Measurements from ENCODE around the gene ATP2A1. TPM values are rescaled to one million over a fixed set of nuclear protein-coding genes. Genes with fewer than 3 reads are reported as not detected.

The ATP2A1 gene
- total and polyA plus RNA-seq, 2 experiments from 2014 or later, result 0.73 to 4.0 TPM

- Histone ChIP-seq H2AFZ (peak overlapping the region; percentile 83; the same call in 1 of the 2 replicates), H3K9me2 (ENCODE audit: insufficient read depth) (no peaks in the 10 kb centered on the region), H3K4me1 (ENCODE audit: insufficient read depth) (peaks cover 21% of the 10 kb centered on the region), H3K4me2 (peak overlapping the region; percentile 66), H3K79me2 (replicated peaks; ENCODE audit: insufficient read depth) (no peaks in the 10 kb centered on the region), H3K36me3 (ENCODE audit: insufficient read depth) (no peaks in the 10 kb centered on the region), H3F3A (replicated peaks; ENCODE audit: low read depth) (peaks cover 10% of the 10 kb centered on the region), H3K27me3 (ENCODE audit: insufficient read depth) (peaks cover 22% of the 10 kb centered on the region; the same call in 1 of the 2 replicates), H4K20me1 (replicated peaks; ENCODE audit: insufficient read depth) (no peaks in the 10 kb centered on the region; the same call in 1 of the 2 replicates), H3K4me3 (no peak overlapping the region; the same call in 1 of the 2 replicates), H3K27ac (ENCODE audit: low read depth) (no peak overlapping the region)
- H3K27me3 Mint-ChIP-seq (ENCODE audit: insufficient read depth, low read depth, poor library complexity), result peaks cover 23% of the 10 kb centered on the region
- DNase-seq (ENCODE audit: low spot score) (peak; percentile 39), ATAC-seq (no peak)
- H3K36me3 Mint-ChIP-seq (ENCODE audit: low read depth), result peaks cover 4% of the 10 kb centered on the region; the same call in 1 of the 3 replicates
- H3K27ac Mint-ChIP-seq, result no peak overlapping the region; the same call in 1 of the 2 replicates
- TF ChIP-seq JUNB (IDR thresholded peaks at IDR 0.05; ENCODE audit: unreplicated experiment), result no peak
- no peak for TF ChIP-seq ZNF462 (CRISPR knock-in tag; IDR thresholded peaks at IDR 0.05)
- no peak for TF ChIP-seq EZH2phosphoT487 (IDR thresholded peaks at IDR 0.05; ENCODE audit: unreplicated experiment)
- peaks cover 39% of the 10 kb centered on the region for H3K4me1 Mint-ChIP-seq
- no peaks in the 10 kb centered on the region; the same call in 1 of the 3 replicates for H3K9me3 Mint-ChIP-seq
- peak overlapping the region; percentile 34 for H3K4me3 Mint-ChIP-seq
These were observed 5.1 kb downstream of the ATP2A1 start for GRCh38 chr16:28883221-28883996.

GRCh38 chr16:28884045-28884444, 5.8 kb downstream of the ATP2A1 start:
- peaks cover 4% of the 10 kb centered on the region; the same call in 1 of the 3 replicates for H3K36me3 Mint-ChIP-seq (ENCODE audit: low read depth)
- no peak overlapping the region; the same call in 1 of the 2 replicates for H2AFZ ChIP-seq
- no peak overlapping the region; the same call in 1 of the 2 replicates for H3K27ac Mint-ChIP-seq
- no peak for TF ChIP-seq ZNF114 (CRISPR knock-in tag; IDR thresholded peaks at IDR 0.05)
- H3K4me3 ChIP-seq, result no peak overlapping the region
- H3K27me3 Mint-ChIP-seq (ENCODE audit: insufficient read depth, low read depth, poor library complexity), result peaks cover 23% of the 10 kb centered on the region
- no peaks in the 10 kb centered on the region for H3K79me2 ChIP-seq (replicated peaks; ENCODE audit: insufficient read depth)
- peaks cover 16% of the 10 kb centered on the region for H3K4me1 ChIP-seq (ENCODE audit: insufficient read depth)
- H3K4me1 Mint-ChIP-seq, result peaks cover 33% of the 10 kb centered on the region
- H3K9me2 ChIP-seq (ENCODE audit: insufficient read depth), result no peaks in the 10 kb centered on the region
- H3K27ac ChIP-seq (ENCODE audit: low read depth), result no peak overlapping the region
- no peaks in the 10 kb centered on the region for H3K36me3 ChIP-seq (ENCODE audit: insufficient read depth)
- H3K27me3 ChIP-seq (ENCODE audit: insufficient read depth), result peaks cover 18% of the 10 kb centered on the region; the same call in 1 of the 2 replicates
- peak overlapping the region; percentile 66; the same call in 1 of the 2 replicates for H3K4me2 ChIP-seq
- no peaks in the 10 kb centered on the region for H4K20me1 ChIP-seq (replicated peaks; ENCODE audit: insufficient read depth)
- no peak for DNase-seq (ENCODE audit: low spot score)
- H3F3A ChIP-seq (replicated peaks; ENCODE audit: low read depth), result peaks cover 10% of the 10 kb centered on the region
- no peak for ATAC-seq
- H3K9me3 Mint-ChIP-seq, result no peaks in the 10 kb centered on the region; the same call in 1 of the 3 replicates
- peak overlapping the region; percentile 34; the same call in 1 of the 3 replicates for H3K4me3 Mint-ChIP-seq

Data from GM23338 (cell line).